HCT116 (cell line): ENCODE results near the gene KRTAP4-3. TPM values are rescaled to one million over a fixed set of nuclear protein-coding genes. Genes with fewer than 3 reads are reported as not detected.

Source experiments
- ATAC-seq: fragments of 200-7000 bp; cut with Tn5 transposase; 2 replicates; pipeline ENCODE4 v1.9.1; 2020; ENCODE audit warnings: mild to moderate bottlenecking, moderate library complexity
- BruUV-seq: library from RNA; stranded (reverse); fragments of 400-500 nt; replicated peaks from 2 replicates; lab custom pipeline; 2021; lab: Mats Ljungman, UMichigan
- CTCF ChIA-PET: fragments of 300-600 bp; sonication (Branson Sonifier 250); formaldehyde crosslinking; loops from one replicate; lab custom pipeline; 2021; ENCODE audit warnings: antibody characterized with exemption; lab: Charles Lee
- POLR2A ChIA-PET: fragments of 300-600, 350-600 bp; sonication (Branson Sonifier 250); formaldehyde crosslinking; loops from one replicate; lab custom pipeline; 2021; ENCODE audit warnings: antibody characterized with exemption; lab: Charles Lee
- RAD21 ChIA-PET, 2 experiments: fragments of 300-600 bp; sonication (Branson Sonifier 250); formaldehyde crosslinking; loops; one replicate each; lab custom pipeline; 2023; ENCODE audit warnings: low total read pairs in 2 of 2; ENCODE audit not compliant: uncharacterized antibody in 2 of 2, unreplicated experiment in 2 of 2, low non-redundant PET in 1 of 2; lab: Charles Lee
- DNase-seq: peaks from one replicate; pipeline ENCODE4 v3.0.0-alpha.2; 2010; ENCODE audit warnings: low read depth, low spot score
- H2AFZ ChIP-seq: fragments of 200-600 bp; shearing (Covaris generic), sonication (generic); 2 replicates; pipeline ENCODE4 v1.6.1; 2017; ENCODE audit warnings: low read depth, mixed run types, mixed read lengths, antibody characterized with exemption, low read length; ENCODE audit not compliant: poor library complexity, severe bottlenecking
- H3K27ac ChIP-seq: 2 replicates; pipeline ENCODE4 v1.5.1; 2012; ENCODE audit warnings: low read depth, low read length
- H3K27me3 ChIP-seq: fragments of 200-600 bp; sonication (generic); 2 replicates; pipeline ENCODE4 v1.6.1; 2016; ENCODE audit warnings: mixed run types, low read length, mixed read lengths; ENCODE audit not compliant: insufficient read depth
- H3K36me3 ChIP-seq, 2 experiments: fragments of 200-500 bp in 1 of 2; fragments of 200-600 bp in 1 of 2; sonication (Bioruptor generic) in 1 of 2; sonication (generic) in 1 of 2; 2 replicates each; pipeline versions ENCODE4 v1.5.1 to v1.6.1; 2014 to 2016; ENCODE audit warnings: low read length in 2 of 2, inconsistent platforms in 1 of 2, mixed read lengths in 1 of 2, mixed run types in 1 of 2; ENCODE audit not compliant: insufficient read depth in 2 of 2, control insufficient read depth in 1 of 2
- H3K4me1 ChIP-seq, 2 experiments: fragments of 200-600 bp in 1 of 2; sonication (generic) in 1 of 2; 2 replicates each; pipeline versions ENCODE4 v1.5.1 to v1.6.1; 2012 to 2017; ENCODE audit warnings: low read length in 2 of 2, inconsistent platforms in 1 of 2, mild to moderate bottlenecking in 1 of 2, mixed read lengths in 1 of 2, mixed run types in 1 of 2, moderate library complexity in 1 of 2; ENCODE audit not compliant: insufficient read depth in 2 of 2, control insufficient read depth in 1 of 2
- H3K4me2 ChIP-seq: fragments of 200-600 bp; sonication (generic); 2 replicates; pipeline ENCODE4 v1.6.1; 2017; ENCODE audit warnings: mixed run types, low read length, mixed read lengths
- H3K4me3 ChIP-seq, 2 experiments: fragments of 200-600 bp in 1 of 2; sonication (generic) in 1 of 2; replicated peaks in 1 of 2; 2 replicates each; pipeline ENCODE4 v1.5.1; 2011 to 2016; ENCODE audit warnings: low read length in 2 of 2, control low read depth in 1 of 2, low read depth in 1 of 2, mild to moderate bottlenecking in 1 of 2, mixed read lengths in 1 of 2, mixed run types in 1 of 2
- H3K79me2 ChIP-seq: fragments of 200-600 bp; sonication (generic); 2 replicates; pipeline ENCODE4 v1.6.1; 2017; ENCODE audit warnings: mild to moderate bottlenecking, mixed run types, low read length, moderate library complexity, mixed read lengths; ENCODE audit not compliant: insufficient read depth
- H3K9ac ChIP-seq: fragments of 200-600 bp; sonication (generic); 2 replicates; pipeline ENCODE4 v1.6.1; 2016; ENCODE audit warnings: low read length, mixed read lengths
- H3K9me2 ChIP-seq: fragments of 200-600 bp; sonication (generic), shearing (Covaris generic); 2 replicates; pipeline ENCODE4 v1.6.1; 2017; ENCODE audit warnings: mixed run types, mild to moderate bottlenecking, moderate library complexity; ENCODE audit not compliant: insufficient read depth
- H3K9me3 ChIP-seq, 2 experiments: fragments of 200-500 bp in 1 of 2; fragments of 200-600 bp in 1 of 2; sonication (Bioruptor generic) in 1 of 2; sonication (generic) in 1 of 2; 2 replicates each; pipeline ENCODE4 v1.6.1; 2014 to 2017; ENCODE audit warnings: low read length in 2 of 2, mixed read lengths in 2 of 2, inconsistent platforms in 1 of 2, low read depth in 1 of 2, mild to moderate bottlenecking in 1 of 2, mixed run types in 1 of 2, moderate library complexity in 1 of 2; ENCODE audit not compliant: control insufficient read depth in 1 of 2, insufficient read depth in 1 of 2
- H4K20me1 ChIP-seq: fragments of 200-600 bp; sonication (generic), shearing (Covaris generic); 2 replicates; pipeline ENCODE4 v1.6.1; 2017; ENCODE audit warnings: mixed run types, mild to moderate bottlenecking, moderate library complexity; ENCODE audit not compliant: insufficient read depth
- ATF3 ChIP-seq: IDR thresholded peaks from 2 replicates; pipeline ENCODE4 v1.6.1; 2012
- ELF1 ChIP-seq: IDR thresholded peaks from 2 replicates; pipeline ENCODE4 v1.6.1; 2012; ENCODE audit warnings: low read depth, borderline replicate concordance
- EZH2 ChIP-seq: fragments of 200-600 bp; sonication (generic); IDR thresholded peaks from 2 replicates; pipeline ENCODE4 v1.6.1; 2017; ENCODE audit warnings: antibody characterized with exemption, mixed run types
- FOSL1 ChIP-seq: IDR thresholded peaks from 2 replicates; pipeline ENCODE4 v1.6.1; 2012; ENCODE audit warnings: low read depth
- JUND ChIP-seq: IDR thresholded peaks from 2 replicates; pipeline ENCODE4 v1.6.1; 2012
- RAD21 ChIP-seq: IDR thresholded peaks from 2 replicates; pipeline ENCODE4 v1.6.1; 2012; ENCODE audit warnings: low read depth, mild to moderate bottlenecking
- SIN3A ChIP-seq: IDR thresholded peaks from 2 replicates; pipeline ENCODE4 v1.6.1; 2012; ENCODE audit warnings: low read depth
- SRF ChIP-seq: IDR thresholded peaks from 2 replicates; pipeline ENCODE4 v1.6.1; 2012; ENCODE audit warnings: low read depth
- YY1 ChIP-seq: IDR thresholded peaks from 2 replicates; pipeline ENCODE4 v1.6.1; 2011; ENCODE audit warnings: low read length, low read depth, moderate library complexity, mild to moderate bottlenecking; ENCODE audit not compliant: insufficient replicate concordance; ENCODE audit errors: extremely low read depth
- ZNF274 ChIP-seq: fragments of 200-500 bp; sonication (Bioruptor generic); IDR thresholded peaks from 2 replicates; pipeline ENCODE4 v1.6.1; 2014; ENCODE audit warnings: mild to moderate bottlenecking, low read depth, low read length, inconsistent platforms
- intact Hi-C: fragments of 100-400 bp; cut with micrococcal nuclease; formaldehyde crosslinking; loops from 2 replicates; pipeline ENCODE4 v1.10.0; 2022
- total RNA-seq: library from RNA; stranded (reverse); gene quantifications from one replicate; pipeline ENCODE4 v1.2.1, GENCODE V29; 2021; ENCODE audit not compliant: unreplicated experiment

The KRTAP4-3 gene
- total RNA-seq, 1 experiment from 2014 or later = not detected

DNA sequence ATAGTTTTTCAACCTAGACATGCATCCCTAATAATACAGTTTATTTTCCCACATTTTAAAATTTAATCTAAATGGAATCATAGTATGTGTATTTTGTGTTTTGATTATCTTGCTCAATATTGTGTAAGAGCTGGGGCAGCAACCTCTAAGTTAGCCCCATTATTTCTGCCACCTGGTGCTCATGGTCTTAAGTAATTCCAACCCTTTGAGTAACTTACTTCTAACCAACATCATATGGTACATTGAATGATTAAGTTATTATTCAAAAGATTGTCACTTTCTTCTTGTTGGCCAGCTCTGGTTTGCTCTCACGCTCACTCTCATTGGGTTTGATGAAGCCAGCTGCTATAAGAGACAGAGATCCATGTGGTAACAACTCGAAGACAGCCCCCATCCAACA, 3.9 kb upstream of the KRTAP4-3 start:
- Histone ChIP-seq H3K9ac (no peak overlapping the region), H3K4me1 (no peaks in the 10 kb centered on the region), H4K20me1 (no peaks in the 10 kb centered on the region), H3K27me3 (no peaks in the 10 kb centered on the region), H3K4me3 (no peak overlapping the region), H3K79me2 (no peaks in the 10 kb centered on the region), H3K9me3 (no peaks in the 10 kb centered on the region; a peak in 1 of 4 replicates), H3K4me2 (no peak overlapping the region), H3K9me2 (no peaks in the 10 kb centered on the region), H3K36me3 (no peaks in the 10 kb centered on the region), H3K27ac (no peak overlapping the region), H2AFZ (no peak overlapping the region)
- ChIA-PET CTCF (no interaction called here), RAD21 (no interaction called here), POLR2A (no interaction called here)
- intact Hi-C loops = no loop called here
- BruUV-seq = no TSS peak
- DNase-seq (no peak), ATAC-seq (no peak)
- TF ChIP-seq SRF (no peak), ZNF274 (no peak), FOSL1 (no peak), RAD21 (no peak), ELF1 (no peak), EZH2 (no peak), SIN3A (no peak), ATF3 (no peak)
- TF ChIP-seq, all 23 proteins: peak for 0

- no peaks in the 10 kb centered on the region for H3K36me3 ChIP-seq
- H3K4me1 ChIP-seq = no peaks in the 10 kb centered on the region
- no peaks in the 10 kb centered on the region for H4K20me1 ChIP-seq
- CTCF ChIA-PET = no interaction called here
- no peaks in the 10 kb centered on the region for H3K27me3 ChIP-seq
- H3K9me2 ChIP-seq = no peaks in the 10 kb centered on the region
- no peak overlapping the region for H3K9ac ChIP-seq
- no peak overlapping the region for H2AFZ ChIP-seq
- BruUV-seq = no TSS peak
- ATAC-seq (no peak), DNase-seq (no peak)
- no peaks in the 10 kb centered on the region; a peak in 1 of 4 replicates for H3K9me3 ChIP-seq
- no peak overlapping the region for H3K4me3 ChIP-seq
- RAD21 ChIA-PET = no interaction called here
- POLR2A ChIA-PET = interaction anchor here (0.7 kb wide), 1 partner anchor 106 kb away, joined by 3 read pairs; no protein-coding TSS in a partner anchor
- intact Hi-C loops = no loop called here
- no peak overlapping the region for H3K4me2 ChIP-seq
- H3K79me2 ChIP-seq = no peaks in the 10 kb centered on the region
- H3K27ac ChIP-seq = no peak overlapping the region
- TF ChIP-seq JUND (no peak), YY1 (no peak)
Observed at GRCh38 chr17:41167561-41167960, 460 bp downstream of the KRTAP4-3 start.
